Breast epithelium (tissue), 4 donors: Measurements from ENCODE around the gene FANCC. TPM values are rescaled to one million over a fixed set of nuclear protein-coding genes. Genes with fewer than 3 reads are reported as not detected.
A peak's percentile ranks its signal among the peaks of the same experiment; 100 is the strongest.

Source experiments
- DNase-seq, 2 donors: peaks; one replicate each; pipeline ENCODE4 v3.0.0-alpha.2; 2019; ENCODE audit warnings: low spot score in 2 of 2
- H3K27ac ChIP-seq, 2 donors: fragments of 200-600 bp; sonication (generic) in 1 of 2; one replicate each; pipeline ENCODE4 v1.5.1; 2016 to 2019; ENCODE audit warnings: mild to moderate bottlenecking in 1 of 2
- H3K27me3 ChIP-seq, 2 donors: fragments of 200-600 bp; sonication (generic) in 1 of 2; one replicate each; pipeline versions ENCODE4 v1.5.1 to v1.6.0; 2017 to 2019; ENCODE audit warnings: control low read depth in 1 of 2, mild to moderate bottlenecking in 1 of 2
- H3K36me3 ChIP-seq: fragments of 200-600 bp; one replicate; pipeline ENCODE4 v1.5.1; 2019
- H3K4me1 ChIP-seq, 2 donors: fragments of 200-600 bp; sonication (generic); one replicate each; pipeline ENCODE4 v1.5.1; 2016 to 2019; ENCODE audit warnings: control low read depth in 1 of 2
- H3K4me3 ChIP-seq, 3 donors: fragments of 200-600 bp; sonication (generic); 1 replicate in 2 of 3; 2 replicates in 1 of 3; pipeline ENCODE4 v1.5.1; 2016 to 2019; ENCODE audit warnings: mild to moderate bottlenecking in 3 of 3, moderate library complexity in 2 of 3
- H3K9me3 ChIP-seq, 2 donors: fragments of 200-600 bp; sonication (generic) in 1 of 2; one replicate each; pipeline ENCODE4 v1.5.1; 2016 to 2019; ENCODE audit warnings: control low read depth in 1 of 2
- CTCF ChIP-seq, 3 donors: fragments of 450-650 bp; IDR thresholded peaks; one replicate each; pipeline ENCODE4 v1.5.1; 2016 to 2017; ENCODE audit warnings: antibody characterized with exemption in 3 of 3, mild to moderate bottlenecking in 3 of 3, moderate library complexity in 3 of 3
- POLR2A ChIP-seq: fragments of 450-650 bp; IDR thresholded peaks from one replicate; pipeline ENCODE4 v1.6.1; 2016; ENCODE audit warnings: antibody characterized with exemption, mild to moderate bottlenecking, moderate library complexity
- POLR2AphosphoS5 ChIP-seq, 3 donors: sonication (generic); formaldehyde crosslinking; IDR thresholded peaks; one replicate each; pipeline ENCODE4 v1.6.1; 2017; ENCODE audit warnings: antibody characterized with exemption in 3 of 3
- intact Hi-C: fragments of 100-400 bp; cut with DNase I; formaldehyde crosslinking; loops from one replicate; pipeline ENCODE4 v1.15.1; 2023; ENCODE audit warnings: low total_unique reads
- total RNA-seq, 3 donors: library from RNA; depleted of rRNA; stranded (reverse); fragments of >200 nt; gene quantifications; one replicate each; pipeline ENCODE4 v1.1.0, GENCODE V29; 2016

The FANCC gene
- total RNA-seq, 3 donors from 2014 or later = 4.2 to 11.4 (median 9.2) TPM

- no peaks in the 10 kb centered on the region for H3K27me3 ChIP-seq
- H3K9me3 ChIP-seq = no peaks in the 10 kb centered on the region
- DNase-seq = no peak
- intact Hi-C loops = no loop called here
- TF ChIP-seq POLR2A (no peak), CTCF (IDR thresholded peaks at IDR 0.05) (no peak), POLR2AphosphoS5 (IDR thresholded peaks at IDR 0.05) (no peak)
- no peak overlapping the region for H3K27ac ChIP-seq
- H3K4me3 ChIP-seq = no peak overlapping the region
- H3K36me3 ChIP-seq = no peaks in the 10 kb centered on the region
- no peaks in the 10 kb centered on the region for H3K4me1 ChIP-seq
Measured at GRCh38 chr9:95103871-95104580, 213.5 kb downstream of the FANCC start.

- DNase-seq = no peak
Measured at GRCh38 chr9:95103281-95103771, 214.2 kb downstream of the FANCC start.

GRCh38 chr9:95102572-95102971 lies 214.9 kb downstream of the FANCC start:
- H3K27me3 ChIP-seq = no peaks in the 10 kb centered on the region

More at GRCh38 chr9:95103281-95103771, 214.2 kb downstream of the FANCC start:
- Histone ChIP-seq H3K4me1 (no peaks in the 10 kb centered on the region), H3K27ac (no peak overlapping the region), H3K27me3 (no peaks in the 10 kb centered on the region), H3K9me3 (no peaks in the 10 kb centered on the region), H3K36me3 (no peaks in the 10 kb centered on the region), H3K4me3 (no peak overlapping the region)
- intact Hi-C loops = no loop called here
- TF ChIP-seq CTCF (IDR thresholded peaks at IDR 0.05) = no peak
- no peak for TF ChIP-seq POLR2A
- no peak for TF ChIP-seq POLR2AphosphoS5 (IDR thresholded peaks at IDR 0.05)

GRCh38 chr9:95102001-95102433 lies 215.5 kb downstream of the FANCC start:
- no peaks in the 10 kb centered on the region for H3K4me1 ChIP-seq
- peak in 1 of 2 donors; percentile 79 for DNase-seq
- intact Hi-C loops = no loop called here
- H3K9me3 ChIP-seq = no peaks in the 10 kb centered on the region
- no peaks in the 10 kb centered on the region for H3K27me3 ChIP-seq
- H3K36me3 ChIP-seq = no peaks in the 10 kb centered on the region
- peak overlapping the region; percentile 68 to 81 for H3K27ac ChIP-seq
- H3K4me3 ChIP-seq = no peak overlapping the region
- TF ChIP-seq POLR2AphosphoS5 (IDR thresholded peaks at IDR 0.05) = peak in 1 of 3 donors; percentile 20
- TF ChIP-seq POLR2A = no peak

More at GRCh38 chr9:95102572-95102971, 214.9 kb downstream of the FANCC start:
- DNase-seq = no peak
- peak overlapping the region; percentile 50 to 81 for H3K27ac ChIP-seq
- H3K9me3 ChIP-seq = no peaks in the 10 kb centered on the region
- intact Hi-C loops = no loop called here
- no peaks in the 10 kb centered on the region for H3K4me1 ChIP-seq
- TF ChIP-seq POLR2A (no peak), POLR2AphosphoS5 (IDR thresholded peaks at IDR 0.05) (no peak), CTCF (IDR thresholded peaks at IDR 0.05) (no peak)
- no peaks in the 10 kb centered on the region for H3K36me3 ChIP-seq
- no peak overlapping the region for H3K4me3 ChIP-seq

GRCh38 chr9:95101326-95101725 lies 216.2 kb downstream of the FANCC start:
- TF ChIP-seq POLR2AphosphoS5 (IDR thresholded peaks at IDR 0.05) = no peak
- TF ChIP-seq CTCF (IDR thresholded peaks at IDR 0.05) = no peak
- TF ChIP-seq POLR2A = no peak
- Histone ChIP-seq H3K36me3 (no peaks in the 10 kb centered on the region), H3K9me3 (no peaks in the 10 kb centered on the region), H3K4me1 (no peaks in the 10 kb centered on the region), H3K4me3 (no peak overlapping the region), H3K27me3 (no peaks in the 10 kb centered on the region), H3K27ac (peak overlapping the region; percentile 68 to 81)
- DNase-seq = no peak
- intact Hi-C loops = no loop called here
